GM23248 (cell line): ENCODE data around the gene COX17.

ENCODE experiments used
- EZH2 ChIP-seq: fragments of 200-600 bp; sonication (generic); IDR thresholded peaks from 2 replicates; pipeline ENCODE4 v1.6.1; 2018; ENCODE audit warnings: antibody characterized with exemption, mild to moderate bottlenecking; ENCODE audit not compliant: insufficient read depth, poor library complexity, severe bottlenecking
- EZH2phosphoT487 ChIP-seq: fragments of 200-600 bp; sonication (generic); IDR thresholded peaks from 2 replicates; pipeline ENCODE4 v1.6.1; 2018; ENCODE audit warnings: antibody characterized with exemption, moderate library complexity, mild to moderate bottlenecking, low read depth; ENCODE audit not compliant: insufficient read depth

DNA sequence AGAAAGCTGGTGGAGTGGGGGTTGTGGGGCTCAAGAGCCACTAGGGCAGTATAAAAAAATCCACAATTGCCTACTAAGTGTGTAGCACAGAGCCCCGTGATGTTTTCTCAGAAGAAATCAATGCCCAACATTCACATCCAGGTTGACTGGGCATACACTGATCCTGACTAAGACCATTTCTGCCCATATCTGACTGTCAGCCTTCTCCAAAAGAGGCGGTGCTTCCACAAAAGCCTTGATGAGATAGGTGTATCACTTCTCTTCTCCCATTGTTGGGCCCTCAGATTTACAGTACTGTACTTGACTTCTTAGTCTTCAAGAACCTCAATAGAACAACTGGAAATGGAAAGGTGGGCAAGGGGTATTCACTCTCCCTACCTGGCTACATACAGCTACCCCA lies 18.2 kb downstream of the COX17 start:
- TF ChIP-seq EZH2phosphoT487 (no peak), EZH2 (no peak)
